Skin epidermis (tissue), 12 donors: ENCODE results near the gene STOML1.

ENCODE experiments used
- H3K27ac ChIP-seq, 21 experiments: fragments of 200-600 bp; sonication (generic) in 11 of 21; one replicate each; pipeline ENCODE4 v1.5.0; 2020; ENCODE audit warnings: mild to moderate bottlenecking in 3 of 21, inconsistent platforms in 2 of 21, moderate library complexity in 2 of 21
- H3K4me3 ChIP-seq, 7 experiments: fragments of 200-600 bp; sonication (generic) in 2 of 7; one replicate each; pipeline ENCODE4 v1.5.0; 2020; ENCODE audit warnings: inconsistent platforms in 2 of 7, mild to moderate bottlenecking in 2 of 7, moderate library complexity in 1 of 7

STOML1 gene

GRCh38 chr15:73952171-73952912 is 39.8 kb downstream of the STOML1 start:
- Histone ChIP-seq H3K4me3 (no peak overlapping the region), H3K27ac (peak overlapping the region in 19 of 21 experiments; percentile 33 to 97 (median 85))

- no peak overlapping the region for H3K4me3 ChIP-seq
- peak overlapping the region; percentile 33 to 97 (median 84) for H3K27ac ChIP-seq
Observed at GRCh38 chr15:73951601-73952000, 40.5 kb downstream of the STOML1 start.

- no peak overlapping the region for H3K4me3 ChIP-seq
- H3K27ac ChIP-seq, result peak overlapping the region; percentile 33 to 97 (median 84)
Observed at GRCh38 chr15:73950831-73951561, 41.1 kb downstream of the STOML1 start.

GRCh38 chr15:73950479-73950830 is 41.6 kb downstream of the STOML1 start:
- H3K4me3 ChIP-seq, result no peak overlapping the region
- H3K27ac ChIP-seq, result peak overlapping the region in 16 of 21 experiments; percentile 10 to 95 (median 74)

GRCh38 chr15:73949496-73949895 is 42.6 kb downstream of the STOML1 start:
- Histone ChIP-seq H3K4me3 (no peak overlapping the region), H3K27ac (peak overlapping the region in 1 of 21 experiments; percentile 72)

GRCh38 chr15:73948982-73949381 is 43.1 kb downstream of the STOML1 start:
- Histone ChIP-seq H3K27ac (no peak overlapping the region), H3K4me3 (no peak overlapping the region)

GRCh38 chr15:73948396-73948795 is 43.7 kb downstream of the STOML1 start:
- Histone ChIP-seq H3K4me3 (no peak overlapping the region), H3K27ac (no peak overlapping the region)

- Histone ChIP-seq H3K4me3 (no peak overlapping the region), H3K27ac (no peak overlapping the region)
Observed at GRCh38 chr15:73947651-73948050, 44.4 kb downstream of the STOML1 start.

- Histone ChIP-seq H3K4me3 (no peak overlapping the region), H3K27ac (no peak overlapping the region)
Observed at GRCh38 chr15:73946795-73947370, 45.2 kb downstream of the STOML1 start.

GRCh38 chr15:73946046-73946721 is 45.9 kb downstream of the STOML1 start:
- no peak overlapping the region for H3K27ac ChIP-seq
- no peak overlapping the region for H3K4me3 ChIP-seq

- Histone ChIP-seq H3K27ac (peak overlapping the region in 1 of 21 experiments; percentile 9), H3K4me3 (no peak overlapping the region)
Observed at GRCh38 chr15:73945130-73945508, 47.0 kb downstream of the STOML1 start.

- Histone ChIP-seq H3K27ac (peak overlapping the region in 5 of 21 experiments; percentile 6 to 26 (median 14)), H3K4me3 (no peak overlapping the region)
Observed at GRCh38 chr15:73944161-73945129, 47.6 kb downstream of the STOML1 start.

- H3K4me3 ChIP-seq, result no peak overlapping the region
- H3K27ac ChIP-seq, result peak overlapping the region in 2 of 21 experiments; percentile 26 to 48
Observed at GRCh38 chr15:73942751-73943270, 49.3 kb downstream of the STOML1 start.

GRCh38 chr15:73941871-73942635 is 50.0 kb downstream of the STOML1 start:
- peak overlapping the region in 4 of 21 experiments; percentile 16 to 48 (median 38) for H3K27ac ChIP-seq
- H3K4me3 ChIP-seq, result no peak overlapping the region

GRCh38 chr15:73941449-73941848 is 50.6 kb downstream of the STOML1 start:
- Histone ChIP-seq H3K27ac (peak overlapping the region in 9 of 21 experiments; percentile 17 to 59 (median 41)), H3K4me3 (no peak overlapping the region)

GRCh38 chr15:73941044-73941443 is 51.1 kb downstream of the STOML1 start:
- peak overlapping the region in 10 of 21 experiments; percentile 15 to 59 (median 33) for H3K27ac ChIP-seq
- no peak overlapping the region for H3K4me3 ChIP-seq

- Histone ChIP-seq H3K27ac (peak overlapping the region in 6 of 21 experiments; percentile 19 to 59 (median 41)), H3K4me3 (no peak overlapping the region)
Observed at GRCh38 chr15:73940061-73940981, 51.8 kb downstream of the STOML1 start.
